Measurements from ENCODE around the gene TRMT11.
"Not testable (repeated sequence)": the region's sequence is repeated elsewhere in the genome, so short reads cannot be mapped to it uniquely, and the experiment has no call there.

TRMT11 gene

GRCh38 chr6:126047648-126048047 lies 61.3 kb downstream of the TRMT11 start:
- no peak for DNase-seq

DNA sequence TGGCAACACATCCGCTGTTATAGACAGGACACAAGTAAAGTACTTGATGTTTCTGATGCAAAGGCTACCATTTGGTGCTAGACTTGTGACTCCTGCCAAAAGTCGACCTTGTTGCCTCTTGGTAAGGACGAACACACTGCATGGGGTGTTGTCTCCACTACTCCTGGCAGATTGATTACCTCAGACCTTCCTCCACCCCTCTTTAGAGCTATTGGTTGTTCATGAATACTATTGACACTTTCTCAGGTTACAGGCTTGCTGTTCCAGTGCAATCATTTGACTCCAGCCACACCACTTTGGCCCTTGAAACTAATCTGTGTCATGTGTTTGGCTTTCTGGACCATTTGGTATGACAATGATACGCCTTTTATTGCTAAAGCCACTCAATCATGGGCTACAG lies 62.3 kb downstream of the TRMT11 start:
- no peak for DNase-seq

GRCh38 chr6:126050795-126051194 lies 64.5 kb downstream of the TRMT11 start:
- DNase-seq, result no peak

GRCh38 chr6:126051791-126052190 lies 65.5 kb downstream of the TRMT11 start:
- DNase-seq, result no peak

DNA sequence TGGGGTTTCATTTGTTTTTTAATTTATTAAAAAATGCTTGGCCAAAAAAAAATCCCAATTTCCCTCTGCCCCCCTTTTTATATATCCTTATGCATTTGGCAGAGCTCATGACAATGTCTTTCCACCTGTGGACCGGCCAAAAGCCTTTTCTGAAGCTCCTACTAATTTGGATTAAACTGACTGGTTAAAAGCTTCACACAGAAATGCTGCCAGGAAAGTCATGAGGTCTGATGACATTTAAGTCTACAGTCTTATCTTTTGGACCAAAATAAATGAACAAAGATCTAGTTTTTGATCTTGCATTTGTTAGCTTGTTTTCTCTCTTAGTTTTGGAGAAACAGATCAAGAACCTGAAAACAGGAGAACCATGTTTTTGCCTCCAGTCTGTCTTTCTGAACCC lies 66.1 kb downstream of the TRMT11 start:
- DNase-seq, result no peak

DNA sequence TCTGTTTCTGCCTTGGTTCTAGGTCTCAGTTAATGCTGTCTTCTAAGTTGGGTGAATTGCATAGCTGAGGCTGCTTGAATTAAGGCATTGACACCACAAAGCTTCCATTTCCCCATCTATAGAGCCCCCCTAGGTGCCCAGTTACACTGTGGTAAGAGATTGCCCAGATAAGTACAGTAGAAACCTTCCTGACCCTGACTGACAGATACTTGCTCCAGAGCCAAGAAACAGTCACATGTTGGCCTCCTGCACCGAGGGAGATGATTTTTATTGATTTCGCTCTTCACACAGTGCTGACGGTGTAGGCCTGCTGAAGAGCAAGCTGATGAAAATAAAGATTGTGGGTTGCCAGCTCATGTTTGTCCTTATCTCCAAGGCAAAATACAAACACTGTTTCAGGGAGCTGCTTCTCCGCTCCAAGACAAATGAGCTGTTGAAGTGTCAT lies 67.9 kb downstream of the TRMT11 start:
- DNase-seq, result no peak

GRCh38 chr6:126054802-126055201 lies 68.5 kb downstream of the TRMT11 start:
- DNase-seq, result no peak

DNA sequence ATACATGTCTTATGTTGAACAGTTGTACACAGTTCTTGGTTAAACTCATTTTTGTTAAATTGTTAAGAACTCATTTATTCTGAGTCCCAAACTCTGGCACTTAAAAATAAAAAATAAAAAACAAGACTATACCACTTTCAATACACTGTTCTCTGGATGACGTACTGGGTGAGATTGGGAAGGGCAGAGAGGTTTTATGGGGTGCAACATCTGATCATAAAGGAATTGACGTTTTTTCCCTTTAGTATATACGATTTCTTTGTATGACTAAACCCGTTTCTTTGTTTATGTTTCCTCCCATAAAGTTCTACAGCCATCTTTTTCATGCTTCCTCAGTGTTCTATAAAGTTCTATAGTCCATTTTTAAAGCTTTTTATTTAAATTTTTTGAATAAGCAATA lies 69.1 kb downstream of the TRMT11 start:
- DNase-seq, result no peak

GRCh38 chr6:126056355-126057004 lies 70.1 kb downstream of the TRMT11 start:
- no peak for DNase-seq

DNA sequence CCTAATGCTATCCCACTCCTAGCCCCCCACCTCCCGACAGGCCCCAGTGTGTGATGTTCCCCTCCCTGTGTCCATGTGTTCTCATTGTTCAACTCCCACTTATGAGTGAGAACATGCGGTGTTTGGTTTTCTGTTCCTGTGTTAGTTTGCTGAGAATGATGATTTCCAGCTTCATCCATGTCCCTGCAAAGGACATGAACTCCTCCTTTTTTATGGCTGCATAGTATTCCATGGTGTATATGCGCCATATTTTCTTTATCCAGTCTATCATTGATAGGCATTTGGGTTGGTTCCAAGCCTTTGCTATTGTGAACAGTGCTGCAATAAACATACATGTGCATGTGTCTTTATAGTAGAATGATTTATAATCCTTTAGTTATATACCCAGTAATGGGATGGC lies 71.7 kb downstream of the TRMT11 start:
- DNase-seq, result not testable (repeated sequence)

DNA sequence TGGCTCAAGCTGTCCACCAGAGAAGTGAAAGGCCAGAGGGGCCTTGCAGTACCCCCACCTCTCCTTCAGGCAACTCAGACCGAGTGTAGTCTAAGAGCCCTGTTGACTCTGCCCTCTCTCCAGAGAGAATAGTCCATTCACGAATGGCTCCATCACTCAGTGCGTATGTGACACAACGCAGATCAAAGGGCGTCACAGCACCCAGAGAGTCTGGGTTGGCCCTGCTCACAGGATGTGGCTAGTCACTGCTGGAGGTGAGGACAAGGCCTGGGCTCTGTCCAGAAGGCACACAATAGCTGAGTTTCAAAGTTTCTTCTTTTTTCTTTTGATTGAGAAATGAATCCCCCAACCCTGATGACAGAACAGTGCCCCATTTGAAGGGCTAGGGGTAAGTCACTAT lies 74.1 kb downstream of the TRMT11 start:
- DNase-seq, result no peak

DNA sequence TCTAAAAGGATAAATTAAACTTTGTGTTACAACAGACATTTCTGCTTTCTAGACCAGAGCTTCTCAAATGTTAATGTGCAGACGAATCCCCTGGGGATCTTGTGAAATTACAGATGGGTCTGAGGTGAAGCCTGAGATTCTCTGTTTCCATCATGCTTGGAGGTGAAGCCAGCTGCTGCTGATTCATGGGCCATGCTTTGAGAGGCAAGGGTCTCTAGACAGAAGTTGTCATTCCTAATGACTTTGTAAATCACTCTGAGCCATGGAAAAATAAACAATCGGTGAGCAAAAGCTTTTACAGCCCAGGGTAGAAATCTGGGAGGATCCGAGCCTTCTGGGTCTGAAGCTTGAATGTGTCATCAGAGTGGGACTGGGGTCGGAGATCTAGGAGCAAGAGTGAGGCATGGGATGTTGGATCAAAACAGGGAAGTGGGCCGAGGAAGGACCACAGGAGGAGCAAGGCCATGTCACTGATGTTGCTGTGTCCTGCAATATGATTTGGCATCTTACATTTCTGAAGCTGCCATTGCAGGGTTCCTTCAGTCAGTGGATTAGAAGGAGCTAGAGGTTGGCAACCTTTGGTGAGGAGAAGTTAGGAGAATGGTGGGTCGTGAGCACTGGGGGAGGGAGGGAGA lies 77.3 kb downstream of the TRMT11 start:
- no peak for DNase-seq

DNA sequence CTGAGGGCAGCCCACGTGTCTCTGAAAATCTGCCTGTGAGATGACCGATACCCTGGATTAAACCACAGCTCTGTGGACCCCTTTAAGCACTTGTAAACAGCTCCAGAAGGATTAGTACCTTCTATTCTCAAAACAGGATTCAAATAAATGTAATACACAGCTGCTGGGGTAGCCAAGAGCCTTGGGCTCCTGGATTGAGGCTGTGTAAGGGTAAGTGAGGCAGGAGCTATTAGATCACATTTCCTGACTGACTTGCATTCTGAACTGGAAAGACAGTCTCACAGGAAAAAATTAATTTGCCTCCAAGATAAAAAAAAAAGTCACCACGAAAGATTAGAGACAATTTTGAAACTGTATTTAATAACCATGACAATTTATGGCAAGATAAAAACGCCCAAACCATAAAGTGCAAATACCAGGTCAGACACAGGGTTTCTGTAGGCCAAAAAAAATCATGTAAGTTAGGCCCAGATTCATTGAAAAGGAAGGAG lies 78.0 kb downstream of the TRMT11 start:
- no peak for DNase-seq

DNA sequence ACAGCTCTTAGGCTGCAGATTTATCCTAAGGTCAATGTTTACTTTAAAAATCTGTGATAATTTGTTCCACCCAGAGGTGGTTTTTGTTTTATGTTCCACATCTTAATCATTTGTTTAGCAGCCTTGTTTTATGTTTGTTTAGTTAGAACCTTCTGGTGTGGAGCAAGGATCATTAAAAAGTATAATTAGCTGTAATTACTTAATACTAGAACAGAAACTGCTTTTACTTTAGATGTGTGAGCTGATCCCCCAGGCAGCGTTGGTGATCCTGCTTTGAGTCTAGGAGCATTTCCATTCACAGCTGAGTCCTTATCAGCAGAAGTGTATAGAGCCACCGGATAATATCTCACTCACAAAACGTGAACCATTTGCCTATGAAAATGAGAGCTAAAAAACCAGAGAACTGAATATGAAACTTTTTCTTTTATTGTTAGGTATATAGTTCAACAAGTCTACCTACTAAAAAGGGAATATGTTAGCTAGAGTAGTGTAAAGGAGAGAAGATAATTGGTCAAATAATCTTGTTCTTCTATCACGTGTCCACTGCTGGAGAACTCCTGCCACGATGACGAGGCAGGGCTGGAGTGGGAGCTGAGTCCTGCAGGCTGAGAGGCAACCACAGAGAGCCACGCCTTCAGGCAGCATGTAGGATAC lies 78.5 kb downstream of the TRMT11 start:
- no peak for DNase-seq

DNA sequence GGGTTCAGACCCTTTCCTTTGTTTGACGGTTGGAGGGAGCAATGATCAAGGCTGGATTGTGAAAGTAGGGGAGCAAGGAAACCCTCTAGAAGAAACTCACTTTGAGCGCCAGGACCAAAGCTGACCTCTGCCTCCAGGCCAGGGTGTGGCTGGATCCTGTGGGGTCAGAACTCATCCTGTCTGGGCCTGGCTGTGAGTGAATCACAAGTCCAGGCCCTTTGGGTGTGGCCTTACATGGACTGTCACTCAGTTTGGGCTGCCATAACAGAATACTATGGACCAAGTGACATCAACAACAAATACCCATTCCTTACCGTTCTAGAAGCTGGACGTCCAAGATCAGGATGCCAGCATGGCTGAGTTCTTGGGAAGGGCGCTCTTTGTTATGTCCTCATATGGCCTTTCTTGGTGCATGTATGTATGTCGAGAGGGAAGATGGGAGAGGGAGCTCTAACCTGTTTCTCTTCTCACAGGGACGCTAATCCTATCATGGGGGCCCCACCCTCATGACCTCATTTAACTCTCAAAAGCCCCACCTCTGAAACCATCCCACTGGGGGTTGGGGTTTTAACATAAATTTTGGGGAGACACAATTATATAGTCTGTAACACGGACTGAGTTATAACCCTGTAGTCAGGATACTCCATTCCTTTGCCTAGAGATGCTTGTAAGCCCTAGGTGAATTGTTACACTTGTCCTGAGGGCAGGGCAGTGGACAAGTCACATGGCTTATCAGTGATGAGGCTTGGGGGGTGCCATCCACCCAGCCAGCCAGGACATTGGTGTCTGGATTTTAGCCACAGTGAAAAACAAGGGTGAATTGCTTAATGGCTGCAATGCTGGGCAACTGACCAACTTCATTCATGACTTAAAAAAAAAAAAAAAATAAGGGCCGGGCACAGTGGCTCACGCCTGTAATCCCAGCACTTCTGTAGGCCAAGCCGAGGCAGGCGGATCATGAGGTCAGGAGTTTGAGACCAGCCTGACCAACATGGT lies 80.0 kb downstream of the TRMT11 start:
- no peak for DNase-seq

DNA sequence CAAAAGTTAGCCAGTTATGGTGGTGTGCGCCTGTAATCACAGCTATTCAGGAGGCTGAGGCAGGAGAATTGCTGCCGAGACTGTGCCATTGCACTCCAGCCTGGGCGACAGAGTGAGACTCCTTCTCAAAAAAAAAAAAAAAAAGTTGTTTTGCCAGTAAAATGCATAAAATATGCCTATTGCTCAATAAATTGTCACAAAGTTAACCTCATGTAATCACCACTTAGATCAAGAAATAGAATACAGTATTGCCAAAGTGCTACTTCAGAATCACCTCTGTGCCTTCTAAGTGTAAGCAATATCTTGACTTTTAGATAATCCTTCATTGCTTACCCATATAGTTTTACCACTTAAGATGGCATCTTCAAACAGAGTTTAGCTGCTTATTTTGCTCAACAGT lies 80.7 kb downstream of the TRMT11 start:
- DNase-seq, result no peak

- no peak for DNase-seq
These were observed 83.1 kb downstream of the TRMT11 start for GRCh38 chr6:126069449-126069848.

DNA sequence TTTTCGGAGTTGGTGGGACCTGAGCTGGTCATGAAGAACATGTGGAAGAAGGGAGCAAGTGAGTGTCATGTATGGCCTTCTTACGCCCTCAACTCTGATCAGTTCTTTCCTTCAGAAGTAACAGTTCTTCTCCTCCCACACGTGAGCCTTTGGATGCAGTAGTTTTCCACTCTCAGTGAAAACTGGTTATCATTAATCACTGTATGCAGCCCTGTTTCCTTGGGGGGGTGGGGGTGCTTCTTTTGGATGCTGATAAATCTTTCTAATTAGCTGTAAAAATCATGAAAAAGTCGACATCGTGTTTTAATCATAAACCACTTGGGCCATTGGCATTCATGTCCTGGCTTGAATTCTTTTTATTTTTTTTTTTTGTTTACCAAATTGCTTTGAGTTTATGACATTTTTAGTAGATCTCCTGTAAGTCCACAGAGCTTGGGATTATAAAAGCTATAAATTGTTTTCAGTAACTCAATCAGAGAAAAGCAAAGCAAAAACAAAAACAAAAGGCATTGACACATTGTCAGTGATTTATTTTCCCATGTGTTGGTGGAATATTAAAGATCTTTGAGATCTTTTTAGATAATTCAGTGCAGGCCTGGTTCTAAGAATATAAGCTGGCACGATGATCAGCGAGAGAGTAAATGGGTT lies 84.8 kb downstream of the TRMT11 start:
- no peak for DNase-seq

GRCh38 chr6:126072172-126072571 lies 85.8 kb downstream of the TRMT11 start:
- no peak for DNase-seq

GRCh38 chr6:126072834-126073233 lies 86.5 kb downstream of the TRMT11 start:
- DNase-seq, result no peak

GRCh38 chr6:126075335-126076071 lies 89.2 kb downstream of the TRMT11 start:
- no peak for DNase-seq

Data from inflammatory macrophage (primary cell).